Measurements from ENCODE around the gene PMEPA1.

PMEPA1 gene

GRCh38 chr20:57695940-57696339 is 13.9 kb downstream of the PMEPA1 start:
- no peak overlapping the region for H3K4me3 ChIP-seq (ENCODE audit: insufficient read depth, low read depth, low read length)
- H3K27me3 ChIP-seq (ENCODE audit: control insufficient read depth, insufficient read depth, low read length, poor library complexity, severe bottlenecking): no peaks in the 10 kb centered on the region
- H3K4me1 ChIP-seq (ENCODE audit: control insufficient read depth, insufficient read depth, low read length): no peaks in the 10 kb centered on the region
- H3K27ac ChIP-seq (ENCODE audit: insufficient read depth, low read depth, low read length, poor library complexity, severe bottlenecking): no peak overlapping the region
- 81 to 85% methylated on average over 5 of the region's 5 CpGs for whole genome bisulfite sequencing, 2 experiments
- H3K36me3 ChIP-seq (ENCODE audit: control insufficient read depth, insufficient read depth, low read length): no peaks in the 10 kb centered on the region
- H3K9me3 ChIP-seq (ENCODE audit: control insufficient read depth, low read length): no peaks in the 10 kb centered on the region

GRCh38 chr20:57695012-57695411 is 14.8 kb downstream of the PMEPA1 start:
- Histone ChIP-seq H3K36me3 (ENCODE audit: control insufficient read depth, insufficient read depth, low read length) (no peaks in the 10 kb centered on the region), H3K27ac (ENCODE audit: insufficient read depth, low read depth, low read length, poor library complexity, severe bottlenecking) (no peak overlapping the region), H3K27me3 (ENCODE audit: control insufficient read depth, insufficient read depth, low read length, poor library complexity, severe bottlenecking) (no peaks in the 10 kb centered on the region), H3K4me3 (ENCODE audit: insufficient read depth, low read depth, low read length) (no peak overlapping the region), H3K9me3 (ENCODE audit: control insufficient read depth, low read length) (no peaks in the 10 kb centered on the region), H3K4me1 (ENCODE audit: control insufficient read depth, insufficient read depth, low read length) (no peaks in the 10 kb centered on the region)
- WGBS, 2 experiments: 92 to 94% methylated on average over 11 of the region's 11 CpGs

GRCh38 chr20:57694481-57694880 is 15.3 kb downstream of the PMEPA1 start:
- Histone ChIP-seq H3K4me3 (ENCODE audit: insufficient read depth, low read depth, low read length) (no peak overlapping the region), H3K27me3 (ENCODE audit: control insufficient read depth, insufficient read depth, low read length, poor library complexity, severe bottlenecking) (no peaks in the 10 kb centered on the region), H3K4me1 (ENCODE audit: control insufficient read depth, insufficient read depth, low read length) (no peaks in the 10 kb centered on the region), H3K36me3 (ENCODE audit: control insufficient read depth, insufficient read depth, low read length) (no peaks in the 10 kb centered on the region), H3K9me3 (ENCODE audit: control insufficient read depth, low read length) (no peaks in the 10 kb centered on the region), H3K27ac (ENCODE audit: insufficient read depth, low read depth, low read length, poor library complexity, severe bottlenecking) (no peak overlapping the region)
- WGBS, 2 experiments: 91 to 95% methylated on average over 4 of the region's 4 CpGs

- Histone ChIP-seq H3K4me3 (ENCODE audit: insufficient read depth, low read depth, low read length) (no peak overlapping the region), H3K4me1 (ENCODE audit: control insufficient read depth, insufficient read depth, low read length) (peaks cover 5% of the 10 kb centered on the region), H3K9me3 (ENCODE audit: control insufficient read depth, low read length) (no peaks in the 10 kb centered on the region), H3K36me3 (ENCODE audit: control insufficient read depth, insufficient read depth, low read length) (no peaks in the 10 kb centered on the region), H3K27ac (ENCODE audit: insufficient read depth, low read depth, low read length, poor library complexity, severe bottlenecking) (no peak overlapping the region), H3K27me3 (ENCODE audit: control insufficient read depth, insufficient read depth, low read length, poor library complexity, severe bottlenecking) (no peaks in the 10 kb centered on the region)
- 83 to 85% methylated on average over 7 of the region's 7 CpGs for WGBS, 2 experiments
Measured at GRCh38 chr20:57693670-57694329, 16.0 kb downstream of the PMEPA1 start.

GRCh38 chr20:57693002-57693582 is 16.7 kb downstream of the PMEPA1 start:
- no peaks in the 10 kb centered on the region for H3K27me3 ChIP-seq (ENCODE audit: control insufficient read depth, insufficient read depth, low read length, poor library complexity, severe bottlenecking)
- no peak overlapping the region for H3K4me3 ChIP-seq (ENCODE audit: insufficient read depth, low read depth, low read length)
- no peaks in the 10 kb centered on the region for H3K36me3 ChIP-seq (ENCODE audit: control insufficient read depth, insufficient read depth, low read length)
- H3K9me3 ChIP-seq (ENCODE audit: control insufficient read depth, low read length): no peaks in the 10 kb centered on the region
- no peak overlapping the region for H3K27ac ChIP-seq (ENCODE audit: insufficient read depth, low read depth, low read length, poor library complexity, severe bottlenecking)
- 83% methylated on average over 20 of the region's 20 CpGs for WGBS, 2 experiments
- peaks cover 8% of the 10 kb centered on the region for H3K4me1 ChIP-seq (ENCODE audit: control insufficient read depth, insufficient read depth, low read length)

GRCh38 chr20:57692393-57692792 is 17.4 kb downstream of the PMEPA1 start:
- no peaks in the 10 kb centered on the region for H3K36me3 ChIP-seq (ENCODE audit: control insufficient read depth, insufficient read depth, low read length)
- peaks cover 8% of the 10 kb centered on the region for H3K4me1 ChIP-seq (ENCODE audit: control insufficient read depth, insufficient read depth, low read length)
- no peaks in the 10 kb centered on the region for H3K27me3 ChIP-seq (ENCODE audit: control insufficient read depth, insufficient read depth, low read length, poor library complexity, severe bottlenecking)
- H3K27ac ChIP-seq (ENCODE audit: insufficient read depth, low read depth, low read length, poor library complexity, severe bottlenecking): no peak overlapping the region
- WGBS, 2 experiments: 92% methylated on average over 10 of the region's 10 CpGs
- no peak overlapping the region for H3K4me3 ChIP-seq (ENCODE audit: insufficient read depth, low read depth, low read length)
- no peaks in the 10 kb centered on the region for H3K9me3 ChIP-seq (ENCODE audit: control insufficient read depth, low read length)

GRCh38 chr20:57691699-57692098 is 18.1 kb downstream of the PMEPA1 start:
- no peak overlapping the region for H3K4me3 ChIP-seq (ENCODE audit: insufficient read depth, low read depth, low read length)
- H3K4me1 ChIP-seq (ENCODE audit: control insufficient read depth, insufficient read depth, low read length): peaks cover 8% of the 10 kb centered on the region
- no peaks in the 10 kb centered on the region for H3K27me3 ChIP-seq (ENCODE audit: control insufficient read depth, insufficient read depth, low read length, poor library complexity, severe bottlenecking)
- no peak overlapping the region for H3K27ac ChIP-seq (ENCODE audit: insufficient read depth, low read depth, low read length, poor library complexity, severe bottlenecking)
- no peaks in the 10 kb centered on the region for H3K9me3 ChIP-seq (ENCODE audit: control insufficient read depth, low read length)
- WGBS, 2 experiments: 87% methylated on average over 12 of the region's 12 CpGs
- H3K36me3 ChIP-seq (ENCODE audit: control insufficient read depth, insufficient read depth, low read length): no peaks in the 10 kb centered on the region

- H3K9me3 ChIP-seq (ENCODE audit: control insufficient read depth, low read length): no peaks in the 10 kb centered on the region
- 90 to 93% methylated on average over 15 of the region's 15 CpGs for WGBS, 2 experiments
- H3K4me3 ChIP-seq (ENCODE audit: insufficient read depth, low read depth, low read length): no peak overlapping the region
- H3K4me1 ChIP-seq (ENCODE audit: control insufficient read depth, insufficient read depth, low read length): peaks cover 8% of the 10 kb centered on the region
- no peaks in the 10 kb centered on the region for H3K27me3 ChIP-seq (ENCODE audit: control insufficient read depth, insufficient read depth, low read length, poor library complexity, severe bottlenecking)
- no peaks in the 10 kb centered on the region for H3K36me3 ChIP-seq (ENCODE audit: control insufficient read depth, insufficient read depth, low read length)
- no peak overlapping the region for H3K27ac ChIP-seq (ENCODE audit: insufficient read depth, low read depth, low read length, poor library complexity, severe bottlenecking)
Measured at GRCh38 chr20:57690525-57690924, 19.3 kb downstream of the PMEPA1 start.

- Histone ChIP-seq H3K9me3 (ENCODE audit: control insufficient read depth, low read length) (no peaks in the 10 kb centered on the region), H3K4me1 (ENCODE audit: control insufficient read depth, insufficient read depth, low read length) (peaks cover 8% of the 10 kb centered on the region), H3K4me3 (ENCODE audit: insufficient read depth, low read depth, low read length) (no peak overlapping the region), H3K27ac (ENCODE audit: insufficient read depth, low read depth, low read length, poor library complexity, severe bottlenecking) (no peak overlapping the region), H3K27me3 (ENCODE audit: control insufficient read depth, insufficient read depth, low read length, poor library complexity, severe bottlenecking) (no peaks in the 10 kb centered on the region), H3K36me3 (ENCODE audit: control insufficient read depth, insufficient read depth, low read length) (no peaks in the 10 kb centered on the region)
- WGBS, 2 experiments: 89% methylated on average over 23 of the region's 23 CpGs
Measured at GRCh38 chr20:57689745-57690481, 19.9 kb downstream of the PMEPA1 start.

- H3K27ac ChIP-seq (ENCODE audit: insufficient read depth, low read depth, low read length, poor library complexity, severe bottlenecking): no peak overlapping the region
- H3K4me3 ChIP-seq (ENCODE audit: insufficient read depth, low read depth, low read length): no peak overlapping the region
- H3K27me3 ChIP-seq (ENCODE audit: control insufficient read depth, insufficient read depth, low read length, poor library complexity, severe bottlenecking): no peaks in the 10 kb centered on the region
- H3K4me1 ChIP-seq (ENCODE audit: control insufficient read depth, insufficient read depth, low read length): peaks cover 14% of the 10 kb centered on the region
- 87 to 90% methylated on average over 16 of the region's 16 CpGs for WGBS, 2 experiments
- no peaks in the 10 kb centered on the region for H3K9me3 ChIP-seq (ENCODE audit: control insufficient read depth, low read length)
- H3K36me3 ChIP-seq (ENCODE audit: control insufficient read depth, insufficient read depth, low read length): no peaks in the 10 kb centered on the region
Measured at GRCh38 chr20:57688864-57689263, 21.0 kb downstream of the PMEPA1 start.
